Measurements from ENCODE around the gene ADA.

Gene ADA

GRCh38 chr20:44572551-44573500 lies 78.7 kb downstream of the ADA start:
- DNase-seq, result no peak

- DNase-seq, result no peak
These were observed 80.0 kb downstream of the ADA start for GRCh38 chr20:44571362-44571988.

GRCh38 chr20:44570367-44570766 lies 81.1 kb downstream of the ADA start:
- no peak for DNase-seq
